ENCODE measurements around the gene POGZ.

The POGZ gene

DNA sequence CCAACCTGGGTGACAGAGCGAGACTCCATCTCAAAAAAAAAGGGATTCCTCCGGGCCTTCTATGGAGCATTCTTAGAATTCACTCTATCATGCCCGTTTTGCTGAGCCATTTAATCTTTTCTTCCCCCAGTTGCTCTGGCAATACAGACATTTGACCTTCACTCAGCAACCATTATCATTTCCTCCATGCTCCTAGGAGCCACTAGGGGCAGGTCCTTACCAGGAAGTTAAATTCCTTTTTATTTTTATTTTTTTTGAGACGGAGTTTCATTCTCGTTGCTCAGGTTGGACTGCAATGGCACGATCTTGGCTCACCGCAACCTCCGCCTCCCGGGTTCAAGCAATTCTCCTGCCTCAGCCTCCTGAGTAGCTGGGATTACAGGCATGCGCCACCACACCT lies 42.2 kb upstream of the POGZ start:
- no peaks in the 10 kb centered on the region for H3K36me3 ChIP-seq (replicated peaks; ENCODE audit: insufficient read depth, low read length)

DNA sequence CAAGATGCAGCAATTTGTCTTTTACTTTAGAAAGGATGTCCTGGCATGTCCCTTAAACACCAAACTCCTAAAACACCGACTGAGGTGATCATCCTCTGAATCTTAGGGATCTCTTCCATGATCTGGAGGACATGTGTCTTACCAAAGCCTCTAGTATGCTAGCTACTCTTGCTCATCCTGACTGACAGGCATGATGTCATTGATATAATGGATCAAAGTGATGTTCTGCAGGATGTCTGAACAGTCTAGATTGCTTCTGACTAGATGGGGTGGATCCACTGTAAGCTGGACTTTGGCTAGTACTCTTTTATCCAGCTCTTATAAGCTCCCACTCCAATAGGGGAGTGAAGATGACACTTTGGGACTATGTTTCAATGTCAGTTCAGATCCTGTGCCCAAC lies 40.6 kb upstream of the POGZ start:
- no peak overlapping the region for H2AFZ ChIP-seq (ENCODE audit: low read length)
- no peaks in the 10 kb centered on the region for H3K36me3 ChIP-seq (replicated peaks; ENCODE audit: insufficient read depth, low read length)
- peaks cover 9% of the 10 kb centered on the region; the same call in 1 of the 2 replicates for H3K4me1 ChIP-seq (ENCODE audit: low read length)
- DNase-seq = no peak
- no peaks in the 10 kb centered on the region for H4K20me1 ChIP-seq (ENCODE audit: insufficient read depth, low read length)
- H3K4me2 ChIP-seq (ENCODE audit: low read depth, low read length) = no peak overlapping the region
- peaks cover 4% of the 10 kb centered on the region; the same call in 1 of the 2 replicates for H3F3A ChIP-seq (ENCODE audit: insufficient read depth, low read length)
- no peak overlapping the region for H3K9ac ChIP-seq (ENCODE audit: low read length)
- H3K79me2 ChIP-seq (ENCODE audit: low read length) = no peaks in the 10 kb centered on the region
- no peaks in the 10 kb centered on the region for H3K9me2 ChIP-seq (replicated peaks; ENCODE audit: insufficient read depth, low read length)
- no peak overlapping the region for H3K27ac ChIP-seq (ENCODE audit: low read length)
- H3K4me3 ChIP-seq (ENCODE audit: low read length) = no peak overlapping the region
- H3K9me3 ChIP-seq (replicated peaks; ENCODE audit: insufficient read depth, low read length) = no peaks in the 10 kb centered on the region
- TF ChIP-seq EZH2phosphoT487 (IDR thresholded peaks at IDR 0.05; ENCODE audit: low read length) (no peak), EZH2 (optimal IDR thresholded peaks at IDR 0.05; ENCODE audit: low read depth, low read length) (no peak)
- TF ChIP-seq, protein P1, sequence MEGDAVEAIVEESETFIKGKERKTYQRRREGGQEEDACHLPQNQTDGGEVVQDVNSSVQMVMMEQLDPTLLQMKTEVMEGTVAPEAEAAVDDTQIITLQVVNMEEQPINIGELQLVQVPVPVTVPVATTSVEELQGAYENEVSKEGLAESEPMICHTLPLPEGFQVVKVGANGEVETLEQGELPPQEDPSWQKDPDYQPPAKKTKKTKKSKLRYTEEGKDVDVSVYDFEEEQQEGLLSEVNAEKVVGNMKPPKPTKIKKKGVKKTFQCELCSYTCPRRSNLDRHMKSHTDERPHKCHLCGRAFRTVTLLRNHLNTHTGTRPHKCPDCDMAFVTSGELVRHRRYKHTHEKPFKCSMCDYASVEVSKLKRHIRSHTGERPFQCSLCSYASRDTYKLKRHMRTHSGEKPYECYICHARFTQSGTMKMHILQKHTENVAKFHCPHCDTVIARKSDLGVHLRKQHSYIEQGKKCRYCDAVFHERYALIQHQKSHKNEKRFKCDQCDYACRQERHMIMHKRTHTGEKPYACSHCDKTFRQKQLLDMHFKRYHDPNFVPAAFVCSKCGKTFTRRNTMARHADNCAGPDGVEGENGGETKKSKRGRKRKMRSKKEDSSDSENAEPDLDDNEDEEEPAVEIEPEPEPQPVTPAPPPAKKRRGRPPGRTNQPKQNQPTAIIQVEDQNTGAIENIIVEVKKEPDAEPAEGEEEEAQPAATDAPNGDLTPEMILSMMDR (IDR thresholded peaks at IDR 0.05; ENCODE audit: low read length) = no peak
- H3K27me3 ChIP-seq (replicated peaks; ENCODE audit: insufficient read depth, low read length) = no peaks in the 10 kb centered on the region

More for the DNA sequence above, 42.2 kb upstream of the POGZ start:
- Histone ChIP-seq H2AFZ (ENCODE audit: low read length) (no peak overlapping the region), H3K9ac (ENCODE audit: low read length) (no peak overlapping the region), H3K27ac (ENCODE audit: low read length) (no peak overlapping the region), H3K27me3 (replicated peaks; ENCODE audit: insufficient read depth, low read length) (no peaks in the 10 kb centered on the region), H3K4me1 (ENCODE audit: low read length) (peaks cover 4% of the 10 kb centered on the region; the same call in 1 of the 2 replicates), H3K9me2 (replicated peaks; ENCODE audit: insufficient read depth, low read length) (no peaks in the 10 kb centered on the region), H3K4me2 (ENCODE audit: low read depth, low read length) (no peak overlapping the region), H3K9me3 (replicated peaks; ENCODE audit: insufficient read depth, low read length) (no peaks in the 10 kb centered on the region), H3F3A (ENCODE audit: insufficient read depth, low read length) (peaks cover 4% of the 10 kb centered on the region; the same call in 1 of the 2 replicates), H4K20me1 (ENCODE audit: insufficient read depth, low read length) (no peaks in the 10 kb centered on the region), H3K79me2 (ENCODE audit: low read length) (no peaks in the 10 kb centered on the region), H3K4me3 (ENCODE audit: low read length) (no peak overlapping the region)
- no peak for TF ChIP-seq EZH2phosphoT487 (IDR thresholded peaks at IDR 0.05; ENCODE audit: low read length)
- TF ChIP-seq, protein P1 (IDR thresholded peaks at IDR 0.05; ENCODE audit: low read length) = no peak
- TF ChIP-seq EZH2 (optimal IDR thresholded peaks at IDR 0.05; ENCODE audit: low read depth, low read length) = no peak
- DNase-seq = no peak

DNA sequence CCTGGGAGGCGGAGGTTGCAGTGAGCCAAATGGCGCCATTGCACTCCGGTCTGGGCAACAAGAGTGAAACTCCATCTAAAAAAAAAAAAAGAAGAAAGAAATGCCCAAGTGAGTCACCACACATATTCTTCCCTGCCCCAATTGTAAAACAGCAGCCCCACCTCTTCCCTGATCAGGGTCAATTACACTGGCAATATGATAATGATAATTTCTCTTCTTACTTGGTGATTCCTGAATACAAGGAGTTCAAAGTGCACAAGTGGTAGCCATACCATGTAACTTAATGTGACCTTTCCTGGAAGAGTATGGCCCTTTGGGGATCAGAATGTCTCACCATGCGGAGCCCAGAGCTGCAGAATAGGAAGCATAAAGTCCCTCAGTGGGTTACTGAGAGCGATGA lies 40.1 kb upstream of the POGZ start:
- Histone ChIP-seq H4K20me1 (ENCODE audit: insufficient read depth, low read length) (no peaks in the 10 kb centered on the region), H3K9me2 (replicated peaks; ENCODE audit: insufficient read depth, low read length) (no peaks in the 10 kb centered on the region), H3K4me1 (ENCODE audit: low read length) (peaks cover 12% of the 10 kb centered on the region), H3K27me3 (replicated peaks; ENCODE audit: insufficient read depth, low read length) (no peaks in the 10 kb centered on the region), H3K9me3 (replicated peaks; ENCODE audit: insufficient read depth, low read length) (no peaks in the 10 kb centered on the region), H3K9ac (ENCODE audit: low read length) (no peak overlapping the region), H3K4me3 (ENCODE audit: low read length) (no peak overlapping the region), H2AFZ (ENCODE audit: low read length) (no peak overlapping the region), H3K36me3 (replicated peaks; ENCODE audit: insufficient read depth, low read length) (no peaks in the 10 kb centered on the region), H3F3A (ENCODE audit: insufficient read depth, low read length) (peaks cover 4% of the 10 kb centered on the region; the same call in 1 of the 2 replicates), H3K27ac (ENCODE audit: low read length) (no peak overlapping the region), H3K4me2 (ENCODE audit: low read depth, low read length) (no peak overlapping the region), H3K79me2 (ENCODE audit: low read length) (no peaks in the 10 kb centered on the region)
- no peak for DNase-seq
- TF ChIP-seq, protein P1 (IDR thresholded peaks at IDR 0.05; ENCODE audit: low read length) = no peak
- TF ChIP-seq EZH2phosphoT487 (IDR thresholded peaks at IDR 0.05; ENCODE audit: low read length) = no peak
- no peak for TF ChIP-seq EZH2 (optimal IDR thresholded peaks at IDR 0.05; ENCODE audit: low read depth, low read length)
